ENCODE data around the gene P2RX7.

- TF ChIP-seq CTCF (IDR thresholded peaks at IDR 0.05; ENCODE audit: low read length) (no peak), EZH2 (IDR thresholded peaks at IDR 0.05; ENCODE audit: borderline replicate concordance, low read length) (no peak)
Measured at GRCh38 chr12:121222847-121223246, 90.2 kb downstream of the P2RX7 start.

All from OCI-LY1 (cell line).